ENCODE measurements around the gene GLIS1. TPM values are rescaled to one million over a fixed set of nuclear protein-coding genes. Genes with fewer than 3 reads are reported as not detected.

Gene GLIS1
- total and polyA plus RNA-seq, 10 of the 15 experiments (the other 5 are each of a cell fraction or from before 2014, with no cell fraction given), result not detected

DNA sequence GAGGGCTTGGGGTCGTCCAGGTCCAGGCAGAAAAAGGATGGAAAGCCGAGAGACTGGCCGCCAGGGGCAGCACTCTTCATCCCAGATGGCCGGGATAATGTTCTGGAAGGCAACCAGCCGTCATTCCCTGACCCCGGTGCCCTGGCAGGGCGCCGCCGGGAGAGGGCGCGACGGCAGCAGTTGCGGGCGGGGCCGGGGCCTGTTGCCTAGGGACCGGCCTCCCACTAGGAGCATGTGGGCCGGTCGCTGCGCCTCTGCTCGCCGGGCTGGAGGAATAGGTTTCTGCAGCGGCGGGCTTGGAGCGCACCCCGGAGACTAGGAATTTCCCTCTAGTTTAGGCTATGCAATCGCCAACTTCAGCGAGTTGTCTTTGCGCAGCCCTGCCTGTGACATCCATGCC lies 268.8 kb downstream of the GLIS1 start:
- in situ Hi-C loops (cut with MboI), result no loop called here
- H4K20me1 ChIP-seq (ENCODE audit: control insufficient read depth, insufficient read depth), result no peaks in the 10 kb centered on the region
- H3K27me3 ChIP-seq (replicated peaks in 1 of 2; ENCODE audit: control insufficient read depth in 2 of 2, insufficient read depth in 2 of 2, low read length in 1 of 2), result peaks cover 0 to 3% of the 10 kb centered on the region in 2 experiments
- no peak for DNase-seq (ENCODE audit: low read depth, low spot score)
- SMC1A ChIA-PET (ENCODE audit: uncharacterized antibody, unreplicated experiment), result no interaction called here
- H3K79me2 ChIP-seq (ENCODE audit: control insufficient read depth, insufficient read depth, low read length), result no peaks in the 10 kb centered on the region
- H3K27ac ChIP-seq (ENCODE audit: control insufficient read depth, insufficient read depth), result no peak overlapping the region
- RAD21 ChIA-PET (ENCODE audit: unreplicated experiment), result no interaction called here
- no peak for TF ChIP-seq ZNF687 (IDR thresholded peaks at IDR 0.05)
- no peak for TF ChIP-seq PAX5 (IDR thresholded peaks at IDR 0.05; ENCODE audit: borderline replicate concordance, low read depth, low read length)
- no peak for TF ChIP-seq TAF1 (IDR thresholded peaks at IDR 0.05; ENCODE audit: borderline replicate concordance, low read depth, low read length)
- TF ChIP-seq ETV6 (conservative IDR thresholded peaks at IDR 0.05 in 1 of 2, IDR thresholded peaks at IDR 0.05 in 1 of 2; ENCODE audit: borderline replicate concordance in 1 of 2, low read depth in 1 of 2), result no peak
- no peak for TF ChIP-seq ZBTB33 (IDR thresholded peaks at IDR 0.05)
- no peak for TF ChIP-seq GABPA (IDR thresholded peaks at IDR 0.05; ENCODE audit: low read depth)
- TF ChIP-seq, protein P1, sequence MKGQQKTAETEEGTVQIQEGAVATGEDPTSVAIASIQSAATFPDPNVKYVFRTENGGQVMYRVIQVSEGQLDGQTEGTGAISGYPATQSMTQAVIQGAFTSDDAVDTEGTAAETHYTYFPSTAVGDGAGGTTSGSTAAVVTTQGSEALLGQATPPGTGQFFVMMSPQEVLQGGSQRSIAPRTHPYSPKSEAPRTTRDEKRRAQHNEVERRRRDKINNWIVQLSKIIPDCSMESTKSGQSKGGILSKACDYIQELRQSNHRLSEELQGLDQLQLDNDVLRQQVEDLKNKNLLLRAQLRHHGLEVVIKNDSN (IDR thresholded peaks at IDR 0.05; ENCODE audit: borderline replicate concordance, extremely low read length, insufficient read depth, low read depth, low read length), result no peak
- no peak for TF ChIP-seq RFX5 (IDR thresholded peaks at IDR 0.05; ENCODE audit: low read depth, low read length)
- TF ChIP-seq ZNF384 (IDR thresholded peaks at IDR 0.05; ENCODE audit: borderline replicate concordance, low read depth, low read length), result no peak
- TF ChIP-seq TBL1XR1 (IDR thresholded peaks at IDR 0.05; ENCODE audit: low read depth, low read length), result no peak
- TF ChIP-seq CBX5 (IDR thresholded peaks at IDR 0.05; ENCODE audit: low read depth), result no peak
- no peak for TF ChIP-seq CTCF (IDR thresholded peaks at IDR 0.05 in 2 of 3, conservative IDR thresholded peaks at IDR 0.05 in 1 of 3; ENCODE audit: control insufficient read depth in 2 of 3, extremely low read depth in 1 of 3, insufficient read depth in 1 of 3, low read depth in 3 of 3, low read length in 3 of 3)
- no peak for TF ChIP-seq RAD21 (IDR thresholded peaks at IDR 0.05; ENCODE audit: insufficient read depth, low read depth, low read length)
- no peak for TF ChIP-seq HDGF (IDR thresholded peaks at IDR 0.05)
- TF ChIP-seq CREM (IDR thresholded peaks at IDR 0.05; ENCODE audit: low read depth), result no peak
- no peak for TF ChIP-seq SMAD1 (IDR thresholded peaks at IDR 0.05; ENCODE audit: low read depth, partially characterized antibody)
- TF ChIP-seq STAT1 (conservative IDR thresholded peaks at IDR 0.05), result no peak
- POLR2A ChIA-PET, result no interaction called here
- no TSS peak for BruUV-seq (replicated peaks)
- no peaks in the 10 kb centered on the region for H3K36me3 ChIP-seq (ENCODE audit: control insufficient read depth in 2 of 2, insufficient read depth in 2 of 2, low read length in 1 of 2)
- 71% methylated on average over 28 of the region's 28 CpGs for WGBS (ENCODE audit: insufficient coverage, insufficient replicate concordance, low lambda C conversion rate, missing lambda C conversion rate)
- no peaks in the 10 kb centered on the region; the same call in 1 of the 2 replicates for H3K4me1 ChIP-seq (ENCODE audit: control insufficient read depth, insufficient read depth, low read length)
- H3K9ac ChIP-seq (ENCODE audit: control insufficient read depth, insufficient read depth, low read length), result no peak overlapping the region
- ATAC-seq, result no peak
- no peak overlapping the region for H2AFZ ChIP-seq (ENCODE audit: control insufficient read depth, low read depth, low read length)
- H3K4me2 ChIP-seq (ENCODE audit: control insufficient read depth, insufficient read depth), result no peak overlapping the region
- no peak overlapping the region for H3K4me3 ChIP-seq
- CTCF ChIA-PET, result no interaction called here
- no peak for FAIRE-seq
- intact Hi-C loops (cut with micrococcal nuclease; ENCODE audit: unreplicated experiment), result no loop called here
- no peaks in the 10 kb centered on the region for H3K9me3 ChIP-seq (replicated peaks; ENCODE audit: control insufficient read depth, insufficient read depth, low read length)

Measured in GM12878 (cell line).